GM11168 (cell line): ENCODE measurements around the gene PAM.

Experiments
- in situ Hi-C: fragments of 300-500 bp; cut with MboI; formaldehyde crosslinking; loops from one replicate; pipeline ENCODE4 v1.12.0; 2022; ENCODE audit warnings: low sequenced_read_pairs; ENCODE audit not compliant: unreplicated experiment

The PAM gene

DNA sequence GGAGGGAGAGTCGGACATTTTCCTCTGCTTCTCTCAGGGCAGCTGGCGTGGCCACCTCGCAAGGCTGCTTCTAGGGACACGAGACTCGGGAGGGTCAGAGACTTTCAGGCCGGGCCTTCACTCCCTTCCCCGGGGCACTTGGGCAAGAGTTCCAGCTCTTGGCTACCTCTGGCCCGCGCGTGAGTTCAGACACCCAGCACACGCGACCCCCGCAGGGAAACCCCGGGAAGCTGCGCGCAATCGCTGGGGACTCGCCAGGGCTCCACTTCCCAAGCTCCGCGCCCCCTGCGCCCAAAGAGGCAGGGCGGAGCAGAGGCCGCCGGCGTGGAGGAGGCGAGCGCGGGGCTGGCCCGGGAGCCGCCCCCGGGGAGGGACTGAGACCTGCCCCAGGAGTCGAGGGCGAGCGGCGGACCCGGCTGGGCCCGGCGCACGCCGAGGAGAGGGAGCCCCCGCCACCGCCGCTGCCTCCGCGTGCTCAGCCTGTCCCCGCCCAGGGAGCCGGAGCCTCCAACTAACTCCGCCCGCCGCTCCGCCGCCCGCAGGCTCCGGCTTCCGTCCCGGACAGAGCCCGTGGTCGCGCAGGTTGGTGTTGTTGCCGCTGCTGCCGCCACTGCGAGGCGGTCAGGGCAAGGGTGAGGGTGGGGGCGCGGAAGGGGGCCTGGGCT, at the start of gene PAM:
Gene PAM (plus strand): TSS at position 539 of the 665 bp plus-strand sequence. CDS start 110,891 bp downstream, outside the sequence.
- in situ Hi-C loops: no loop called here

DNA sequence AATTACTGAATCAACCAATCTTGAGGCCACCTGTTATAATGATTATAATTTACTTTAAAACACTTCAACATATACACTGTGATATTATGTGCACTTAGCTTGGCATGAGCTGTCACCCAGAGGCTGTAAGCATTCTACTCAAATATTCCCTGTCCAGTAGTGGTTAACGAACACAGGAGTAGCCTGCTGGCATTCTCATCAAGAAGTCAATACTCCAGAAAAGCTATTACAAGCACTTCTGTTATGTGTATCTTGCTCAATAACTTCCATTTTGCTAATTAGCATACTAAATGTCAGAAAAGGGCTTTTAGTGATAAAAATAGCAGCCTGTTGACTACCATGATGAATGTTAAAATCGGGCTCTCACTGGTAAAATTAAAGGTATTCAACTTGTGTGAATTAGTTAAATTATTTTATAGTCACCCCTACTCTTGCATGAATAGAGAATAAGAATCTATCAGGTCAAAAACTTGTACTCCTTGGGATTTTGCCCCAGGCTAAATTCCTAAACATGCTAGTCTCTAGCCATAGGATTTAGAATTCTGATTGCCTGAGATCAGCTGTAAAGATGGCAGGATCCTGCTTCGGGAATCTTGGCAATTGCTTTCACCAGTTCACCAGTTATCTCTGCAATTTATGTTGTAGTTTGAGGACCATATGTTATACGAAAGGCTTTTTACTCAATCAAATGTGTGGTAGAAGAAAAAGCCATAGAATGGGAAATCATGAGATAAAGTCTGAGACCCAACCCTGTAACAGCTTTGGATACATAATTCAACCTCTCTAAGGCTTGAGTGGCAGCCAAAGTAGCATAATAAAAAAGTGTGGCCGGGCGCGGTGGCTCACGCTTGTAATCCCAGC, 43.4 kb upstream of the PAM start:
- in situ Hi-C loops: no loop called here

DNA sequence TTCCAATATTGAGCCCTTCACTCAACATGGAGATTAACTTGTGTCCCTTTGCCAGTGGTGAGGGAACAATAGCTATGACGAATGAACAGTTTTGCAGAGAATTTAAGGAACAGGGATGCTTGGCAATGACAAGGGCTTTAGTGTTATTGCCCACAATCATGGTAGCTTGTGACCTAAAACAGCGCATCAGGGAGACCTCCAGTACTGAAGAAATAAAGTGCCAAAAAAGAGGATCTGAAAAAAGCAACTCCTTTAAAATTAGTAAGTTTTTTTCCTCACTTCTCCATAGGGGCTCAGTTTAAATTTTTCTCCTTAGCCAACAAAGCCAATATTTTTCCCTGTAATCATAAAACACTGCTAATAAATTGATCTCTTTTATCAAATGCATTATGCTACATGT, 41.8 kb upstream of the PAM start:
- in situ Hi-C loops: no loop called here

DNA sequence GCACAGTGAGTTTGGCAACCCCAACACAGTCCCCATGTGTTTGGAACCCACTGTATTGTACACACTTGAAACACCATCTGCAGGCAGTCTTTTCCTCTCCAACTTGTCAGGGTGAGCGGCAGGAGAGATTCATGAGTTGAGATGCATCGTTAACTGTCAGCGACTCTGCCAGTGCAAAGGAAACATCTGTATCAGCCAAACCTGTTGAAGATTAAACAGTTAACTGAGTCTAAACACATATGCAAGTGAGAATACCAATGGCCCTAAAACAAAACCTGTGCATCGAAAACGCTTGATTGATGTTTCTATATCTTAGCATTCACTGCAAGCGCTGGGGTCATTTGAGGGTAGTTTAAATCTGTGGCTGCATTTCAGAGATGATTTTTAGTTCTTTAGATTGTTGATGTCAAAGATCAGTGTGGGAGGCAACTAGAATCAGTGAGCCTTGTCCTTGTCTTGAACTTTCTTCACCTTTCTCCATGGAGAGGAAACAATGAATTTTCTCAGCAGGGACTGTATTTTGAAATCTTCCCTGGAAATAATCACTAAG, 41.3 kb upstream of the PAM start:
- in situ Hi-C loops: no loop called here

DNA sequence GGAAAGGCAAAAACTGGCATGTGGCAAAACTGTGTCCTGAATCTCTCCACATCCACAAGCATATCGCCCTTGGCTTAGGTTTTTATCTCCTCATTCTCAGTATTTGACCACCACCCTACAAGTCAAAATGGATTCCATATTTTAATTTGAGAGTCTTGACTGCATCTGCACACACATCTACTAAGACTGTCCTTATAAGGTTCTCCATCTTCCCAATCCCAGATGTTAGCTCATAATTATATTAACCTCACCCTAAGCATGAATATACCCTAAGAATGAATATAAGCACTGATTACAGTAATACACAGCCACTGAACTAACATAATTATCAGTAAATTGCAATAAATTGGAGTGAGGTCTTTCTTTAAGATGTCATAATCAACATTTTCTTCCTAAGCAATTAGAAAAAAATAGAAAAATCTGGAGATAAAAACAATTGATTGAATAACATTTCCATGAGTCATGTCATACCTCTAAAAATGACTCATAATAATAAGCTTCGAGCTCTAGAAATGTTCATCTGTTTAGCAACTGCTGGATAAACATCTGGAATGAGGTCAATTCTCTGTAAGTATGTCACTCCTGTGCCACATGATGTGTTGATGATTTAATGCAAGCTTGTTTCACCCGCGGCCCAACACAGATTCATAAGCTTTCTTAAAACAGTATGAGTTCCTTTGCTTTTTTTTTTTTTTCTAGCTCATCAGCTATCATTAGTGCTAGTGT, 39.9 kb upstream of the PAM start:
- in situ Hi-C loops: no loop called here

DNA sequence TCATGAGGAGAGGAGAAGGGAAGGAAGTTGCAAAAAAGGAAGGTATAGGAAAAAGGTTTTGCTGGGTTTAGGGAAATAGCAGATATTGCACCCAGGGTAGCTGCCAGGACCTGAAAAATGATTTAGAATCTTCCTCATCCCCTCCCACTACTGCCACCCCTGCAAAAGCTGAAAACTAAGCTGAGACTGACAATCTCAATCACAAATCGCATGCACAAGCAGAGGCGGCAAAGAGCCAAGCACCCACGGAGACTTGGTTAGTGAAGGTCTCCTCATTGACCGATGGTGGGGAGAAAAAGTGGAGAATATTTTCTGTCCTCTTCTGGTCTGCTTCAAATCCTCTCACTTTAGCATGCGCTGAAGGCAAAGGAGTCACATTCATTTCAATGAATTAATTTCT, 39.1 kb upstream of the PAM start:
- in situ Hi-C loops: no loop called here

DNA sequence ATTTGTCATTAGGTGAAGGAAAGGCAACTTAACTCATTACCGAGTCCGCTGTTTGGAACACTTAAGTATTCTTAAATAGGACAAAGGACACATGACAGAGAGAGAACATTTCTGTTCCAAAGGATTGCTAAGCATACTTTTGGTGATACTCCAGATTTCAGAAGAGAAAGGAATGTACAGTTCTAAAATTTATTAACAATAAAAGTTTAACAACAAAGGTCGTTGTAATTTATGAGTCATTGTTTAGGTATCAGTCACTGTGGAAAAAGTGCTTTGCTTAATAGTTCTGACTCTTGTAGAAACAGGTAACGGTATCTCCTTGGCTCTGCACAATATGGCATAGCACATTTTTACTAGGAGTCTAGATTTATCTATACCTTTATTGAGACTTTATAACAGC, 36.3 kb upstream of the PAM start:
- in situ Hi-C loops: no loop called here

DNA sequence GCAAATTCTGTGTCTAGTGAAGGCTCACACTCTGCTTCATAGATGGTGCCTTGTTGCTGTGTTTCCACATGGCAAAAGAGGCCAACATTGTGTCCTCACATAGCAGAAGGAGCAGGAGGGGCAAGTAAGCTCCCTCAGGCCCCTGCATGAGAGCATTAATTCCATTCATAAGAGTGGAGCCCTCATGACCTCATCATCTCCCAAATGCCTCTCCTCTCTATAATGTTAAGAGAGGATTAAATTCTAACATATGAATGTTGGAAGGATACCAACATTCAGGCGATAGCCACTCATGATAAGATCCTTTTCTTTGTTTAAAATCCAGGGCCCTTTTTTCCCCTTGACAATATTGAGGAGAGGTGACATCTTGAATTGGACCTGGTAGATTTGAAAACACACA, 35.2 kb upstream of the PAM start:
- in situ Hi-C loops: no loop called here

DNA sequence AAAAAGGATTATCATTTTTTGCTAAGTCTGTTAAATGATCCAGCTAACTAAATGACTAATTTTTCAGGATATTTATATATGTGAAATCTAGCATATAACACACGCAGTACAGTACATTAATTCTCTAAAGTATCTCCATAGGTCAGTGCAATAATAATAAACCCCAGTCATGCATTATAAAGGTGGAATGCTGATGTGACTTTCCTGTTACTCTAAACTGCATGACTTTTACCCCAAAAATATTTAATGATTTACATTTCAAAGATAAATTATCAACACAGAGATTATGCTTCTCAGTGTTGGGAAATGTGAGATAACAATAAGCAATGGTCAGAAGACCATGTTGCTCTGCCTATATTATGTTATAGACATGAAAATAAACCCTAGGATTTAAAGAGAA, 34.1 kb upstream of the PAM start:
- in situ Hi-C loops: no loop called here

DNA sequence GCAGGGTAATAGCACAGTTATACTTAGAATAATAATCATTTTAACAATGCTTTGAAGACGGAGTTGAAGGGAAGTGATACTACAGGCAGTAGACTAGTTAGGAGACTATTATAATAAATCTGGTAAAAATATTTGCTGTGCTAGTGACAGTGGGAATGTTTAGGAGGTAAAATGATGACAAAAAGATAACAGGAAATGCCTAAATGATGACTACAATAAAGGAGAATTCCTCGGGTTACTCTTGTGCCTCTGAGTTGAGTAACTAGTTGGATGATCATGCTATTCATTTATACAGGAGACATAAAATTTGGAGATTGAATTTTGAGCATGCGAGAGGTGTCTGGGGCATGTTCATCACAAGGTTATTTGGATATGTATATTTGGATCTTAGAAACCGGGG, 32.2 kb upstream of the PAM start:
- in situ Hi-C loops: no loop called here

DNA sequence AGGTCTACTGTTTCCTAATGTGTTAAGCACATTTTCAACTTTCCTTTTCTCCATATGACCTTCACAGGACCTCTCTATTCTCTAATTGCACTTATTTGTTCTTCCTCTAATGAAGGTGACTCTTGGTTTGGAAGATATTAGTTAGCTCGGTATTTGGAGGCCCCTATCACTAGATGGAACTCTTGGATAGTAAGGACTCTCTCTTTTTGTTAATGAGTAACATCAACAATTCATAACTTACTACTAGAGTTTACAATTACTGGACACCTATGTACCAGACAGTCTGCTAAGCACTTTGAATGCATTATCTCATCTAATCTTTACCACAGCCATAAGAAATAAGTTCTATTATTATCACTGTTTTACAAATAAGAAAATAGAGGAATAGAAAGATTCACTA, 23.4 kb upstream of the PAM start:
- in situ Hi-C loops: no loop called here

DNA sequence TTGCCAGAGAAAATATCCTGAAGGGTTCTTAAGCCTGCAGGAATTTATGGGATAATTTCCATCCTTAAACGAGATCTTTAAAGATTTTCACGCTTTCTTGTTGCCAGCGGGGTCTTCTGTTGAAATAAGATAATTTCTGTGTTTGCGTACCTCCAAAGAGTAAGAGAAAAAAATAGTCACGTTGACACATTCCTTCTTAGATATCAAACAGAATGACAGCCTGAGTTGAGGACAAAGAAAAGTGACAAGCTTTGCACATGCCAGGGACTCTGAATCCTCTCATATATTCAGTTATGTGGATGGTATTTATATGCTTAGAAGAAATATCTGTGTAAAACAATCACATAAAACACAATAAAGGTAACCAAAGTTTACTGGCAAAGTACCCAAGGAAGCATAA, 21.6 kb upstream of the PAM start:
- in situ Hi-C loops: no loop called here

DNA sequence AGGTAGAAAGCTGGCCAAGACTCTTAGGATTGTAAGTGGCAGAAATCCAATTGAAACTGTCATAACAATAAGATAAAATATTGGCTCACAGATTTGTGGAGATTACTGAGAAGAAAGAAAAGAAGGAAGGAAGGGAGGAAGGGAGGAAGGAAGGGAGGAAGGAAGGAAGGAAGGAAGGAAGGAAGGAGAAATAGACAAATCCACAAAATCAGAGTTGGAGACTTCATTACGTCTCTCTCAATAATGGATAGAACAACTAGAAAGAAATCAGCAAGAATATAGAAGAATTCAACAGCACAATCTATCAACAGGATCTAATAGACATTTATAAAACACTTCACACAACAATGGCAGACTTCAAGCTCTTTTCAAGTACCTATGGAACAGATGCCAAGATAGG, 17.9 kb upstream of the PAM start:
- in situ Hi-C loops: no loop called here

DNA sequence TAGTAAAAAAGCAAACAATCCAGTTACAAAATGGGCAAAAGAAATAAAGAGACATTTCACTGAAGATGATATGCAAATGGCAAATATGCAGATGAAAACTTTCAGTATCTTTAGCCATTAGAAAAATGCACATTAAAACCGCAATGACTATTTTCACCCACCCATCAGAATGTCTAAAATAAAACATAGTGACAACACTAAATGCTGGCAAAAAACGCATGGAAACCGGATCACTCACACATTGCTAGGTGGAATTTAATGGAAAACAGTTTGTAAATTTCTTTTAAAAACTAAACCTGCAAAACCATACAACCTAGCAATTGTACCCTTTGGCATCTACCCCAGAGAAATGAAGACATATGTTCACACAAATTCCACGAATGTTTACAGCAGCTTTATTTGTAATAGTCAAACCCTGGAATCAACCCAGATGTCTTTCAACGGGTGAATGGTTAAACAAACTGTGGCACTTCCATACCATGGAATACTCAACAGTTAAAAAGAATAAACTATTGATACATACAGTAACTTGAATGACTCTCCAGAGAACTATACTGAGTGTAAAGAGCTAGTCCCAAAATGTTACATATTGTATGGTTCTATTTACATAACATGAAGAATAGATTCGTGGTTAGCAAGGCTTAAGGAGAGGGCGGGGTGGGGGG, 17.2 kb upstream of the PAM start:
- in situ Hi-C loops: no loop called here

DNA sequence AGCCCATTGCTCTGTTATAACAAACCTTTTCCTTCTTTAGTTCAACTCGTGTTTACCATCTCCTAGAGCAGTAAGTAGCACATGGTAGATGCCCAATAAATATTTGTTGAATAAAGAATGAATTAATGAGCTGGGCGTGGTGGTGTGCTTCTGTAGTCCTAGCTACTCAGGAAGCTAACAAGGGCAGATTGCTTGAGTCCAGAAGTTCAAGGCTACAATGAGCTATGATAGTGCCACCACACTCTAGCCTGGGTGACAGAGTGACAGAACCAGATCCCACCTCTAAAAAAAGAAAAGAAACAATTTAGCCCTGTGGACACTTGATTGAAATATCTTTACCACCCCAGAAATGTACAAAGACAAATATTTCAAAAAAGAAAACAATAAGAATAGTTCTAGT, 14.6 kb upstream of the PAM start:
- in situ Hi-C loops: no loop called here

DNA sequence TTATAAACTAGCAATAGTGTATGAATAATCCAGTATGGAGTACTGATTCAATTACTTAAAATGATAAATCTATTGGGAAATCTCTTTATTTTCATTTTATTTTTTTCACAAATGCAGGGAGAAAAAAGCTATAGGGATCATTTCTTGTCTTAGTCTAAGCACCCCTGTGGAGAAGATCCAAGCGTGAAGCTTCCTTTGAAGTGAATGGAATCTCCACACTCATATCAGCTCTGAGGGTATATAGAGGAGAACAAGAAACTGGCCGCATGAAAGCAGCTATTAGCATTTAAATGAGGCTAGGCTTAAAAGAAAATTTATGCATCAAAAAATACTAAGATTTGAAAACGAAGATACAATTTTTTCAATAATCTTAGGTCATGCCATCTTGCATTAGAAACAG, 12.9 kb upstream of the PAM start:
- in situ Hi-C loops: no loop called here

DNA sequence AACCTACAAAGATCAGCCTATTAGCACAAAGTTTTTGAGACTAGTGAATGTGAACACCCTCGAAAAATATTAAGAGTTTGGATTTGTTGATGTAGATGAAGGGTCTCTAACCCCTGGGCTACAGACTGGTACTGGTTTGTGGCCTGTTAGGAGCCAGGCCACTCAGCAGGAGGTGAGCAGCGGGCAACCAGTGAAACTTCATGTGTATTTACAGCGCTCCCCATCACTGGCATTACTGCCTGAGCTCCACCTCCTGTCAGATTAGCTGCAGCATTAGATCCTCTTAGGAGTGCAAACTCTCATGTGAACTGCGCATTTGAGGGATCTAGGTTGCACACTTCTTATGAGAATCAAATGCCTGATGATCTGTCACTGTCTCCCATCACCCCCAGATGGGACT, 11.2 kb upstream of the PAM start:
- in situ Hi-C loops: no loop called here

DNA sequence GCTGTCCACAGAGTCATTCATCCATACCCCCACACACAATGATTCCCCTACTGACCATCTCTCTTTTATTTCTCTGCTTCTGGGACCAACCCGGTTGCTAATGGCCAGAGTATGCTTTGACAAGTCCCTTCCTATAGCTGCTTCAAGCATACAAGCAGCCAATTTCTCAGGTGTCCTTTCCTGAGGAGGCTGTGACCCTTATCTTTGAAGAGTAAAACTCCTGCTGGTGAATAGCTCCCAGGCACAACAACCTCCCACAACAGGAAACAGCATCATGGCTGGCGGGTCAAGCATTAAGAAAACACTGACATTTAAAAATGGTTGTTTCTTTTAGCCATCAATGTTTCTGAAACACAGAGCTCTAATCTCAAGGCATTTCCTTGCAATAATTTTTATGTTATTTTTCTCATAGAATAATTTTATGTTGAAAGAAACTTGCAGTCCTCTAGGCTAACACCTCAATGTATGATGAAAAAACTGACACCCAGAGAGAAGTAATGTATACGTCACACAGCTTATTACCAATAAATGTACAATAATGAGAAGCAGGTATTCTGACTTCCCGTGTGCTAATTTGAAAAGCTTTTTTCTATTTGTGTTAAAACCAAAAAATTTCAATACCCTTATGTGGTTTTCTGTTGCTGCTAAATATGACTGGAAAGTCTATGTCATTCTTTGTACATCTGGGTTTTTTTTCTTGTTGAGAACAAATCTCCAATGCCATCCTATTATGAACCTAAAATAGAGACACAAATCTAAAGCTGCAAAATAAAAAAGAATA, 7.5 kb upstream of the PAM start:
- in situ Hi-C loops: no loop called here

DNA sequence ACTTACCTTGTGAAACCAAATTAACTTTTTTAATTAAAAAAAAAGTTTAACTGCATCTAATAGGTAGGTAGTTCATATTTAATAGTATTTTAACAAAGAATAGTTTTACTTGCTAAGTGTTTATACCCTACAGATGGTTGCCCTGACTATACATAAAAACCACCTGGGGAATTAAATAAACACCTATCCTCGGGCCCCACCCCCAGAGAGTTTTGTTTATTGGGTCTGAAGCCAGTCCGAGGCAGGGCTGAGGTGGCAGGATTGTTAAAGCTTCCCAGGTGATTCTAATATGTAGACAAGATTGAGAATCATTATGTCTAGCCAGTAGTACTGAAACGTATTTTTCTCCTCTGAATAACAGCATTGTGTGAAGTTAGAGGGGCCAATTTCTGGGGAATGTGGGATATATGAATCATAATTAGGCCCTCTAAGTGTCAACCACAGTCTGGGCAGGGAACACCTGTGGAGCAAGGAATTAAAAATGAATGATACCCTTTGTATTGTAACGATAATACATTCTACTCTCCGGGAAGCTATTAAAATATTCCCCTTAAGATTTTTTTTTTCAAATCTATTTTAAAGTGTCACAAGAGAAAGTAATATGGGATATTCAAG, 5.6 kb upstream of the PAM start:
- in situ Hi-C loops: no loop called here
